ENCODE measurements around the gene ATP1B1. TPM values are rescaled to one million over a fixed set of nuclear protein-coding genes. Genes with fewer than 3 reads are reported as not detected.
A peak's percentile ranks its signal among the peaks of the same experiment; 100 is the strongest.

ATP1B1 gene
- total and polyA plus RNA-seq, 2 of the 13 experiments (the other 11 are each of a cell fraction or from before 2014, with no cell fraction given), result 134 to 135 TPM

DNA sequence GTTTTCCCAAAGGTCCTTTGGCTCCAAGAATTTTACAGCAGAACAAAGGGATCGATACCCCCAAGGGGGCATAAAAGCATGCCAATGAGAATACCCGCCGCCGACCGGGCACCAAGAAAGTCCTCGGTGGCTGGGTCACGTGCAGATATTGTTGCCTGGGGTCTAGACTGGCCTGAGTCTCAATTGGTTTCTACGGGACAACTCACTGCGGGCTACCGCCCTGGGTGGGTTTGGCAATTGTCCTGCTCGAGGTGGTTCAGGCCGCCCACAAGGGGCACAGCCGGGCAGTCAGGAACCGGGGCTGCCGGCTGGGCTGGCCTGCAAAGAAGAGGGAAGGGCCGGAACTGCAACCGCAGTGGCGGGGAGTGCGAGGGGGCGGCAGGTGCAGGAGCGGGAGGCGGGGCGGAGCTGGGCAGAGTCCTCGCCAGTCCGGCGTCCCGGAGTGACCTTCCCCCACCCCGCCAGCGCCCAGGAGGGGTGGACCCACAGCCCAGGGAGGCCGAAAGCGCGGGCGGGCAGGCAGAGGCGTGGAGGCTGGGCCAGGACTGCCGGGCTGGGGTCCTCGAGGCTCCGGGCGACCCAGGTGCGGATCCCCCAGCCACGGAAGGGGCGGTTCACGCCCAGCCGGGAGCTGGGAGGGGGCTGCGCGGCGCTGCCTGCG, 926 bp upstream of the ATP1B1 start (continued):
- TF ChIP-seq ZBTB21 (CRISPR knock-in tag; IDR thresholded peaks at IDR 0.05), result peak; percentile 22; the same call in 1 of the 2 replicates
- TF ChIP-seq RARA (CRISPR knock-in tag; IDR thresholded peaks at IDR 0.05), result peak; percentile 62
- TF ChIP-seq HOXA9 (CRISPR knock-in tag; IDR thresholded peaks at IDR 0.05; ENCODE audit: borderline replicate concordance), result no peak
- TF ChIP-seq KLF13 (CRISPR knock-in tag; IDR thresholded peaks at IDR 0.05), result no peak
- TF ChIP-seq, protein P1, sequence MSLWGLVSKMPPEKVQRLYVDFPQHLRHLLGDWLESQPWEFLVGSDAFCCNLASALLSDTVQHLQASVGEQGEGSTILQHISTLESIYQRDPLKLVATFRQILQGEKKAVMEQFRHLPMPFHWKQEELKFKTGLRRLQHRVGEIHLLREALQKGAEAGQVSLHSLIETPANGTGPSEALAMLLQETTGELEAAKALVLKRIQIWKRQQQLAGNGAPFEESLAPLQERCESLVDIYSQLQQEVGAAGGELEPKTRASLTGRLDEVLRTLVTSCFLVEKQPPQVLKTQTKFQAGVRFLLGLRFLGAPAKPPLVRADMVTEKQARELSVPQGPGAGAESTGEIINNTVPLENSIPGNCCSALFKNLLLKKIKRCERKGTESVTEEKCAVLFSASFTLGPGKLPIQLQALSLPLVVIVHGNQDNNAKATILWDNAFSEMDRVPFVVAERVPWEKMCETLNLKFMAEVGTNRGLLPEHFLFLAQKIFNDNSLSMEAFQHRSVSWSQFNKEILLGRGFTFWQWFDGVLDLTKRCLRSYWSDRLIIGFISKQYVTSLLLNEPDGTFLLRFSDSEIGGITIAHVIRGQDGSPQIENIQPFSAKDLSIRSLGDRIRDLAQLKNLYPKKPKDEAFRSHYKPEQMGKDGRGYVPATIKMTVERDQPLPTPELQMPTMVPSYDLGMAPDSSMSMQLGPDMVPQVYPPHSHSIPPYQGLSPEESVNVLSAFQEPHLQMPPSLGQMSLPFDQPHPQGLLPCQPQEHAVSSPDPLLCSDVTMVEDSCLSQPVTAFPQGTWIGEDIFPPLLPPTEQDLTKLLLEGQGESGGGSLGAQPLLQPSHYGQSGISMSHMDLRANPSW (CRISPR knock-in tag; IDR thresholded peaks at IDR 0.05; ENCODE audit: borderline replicate concordance), result peak; percentile 36; the same call in 1 of the 2 replicates
- TF ChIP-seq, protein P2, sequence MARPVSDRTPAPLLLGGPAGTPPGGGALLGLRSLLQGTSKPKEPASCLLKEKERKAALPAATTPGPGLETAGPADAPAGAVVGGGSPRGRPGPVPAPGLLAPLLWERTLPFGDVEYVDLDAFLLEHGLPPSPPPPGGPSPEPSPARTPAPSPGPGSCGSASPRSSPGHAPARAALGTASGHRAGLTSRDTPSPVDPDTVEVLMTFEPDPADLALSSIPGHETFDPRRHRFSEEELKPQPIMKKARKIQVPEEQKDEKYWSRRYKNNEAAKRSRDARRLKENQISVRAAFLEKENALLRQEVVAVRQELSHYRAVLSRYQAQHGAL (CRISPR knock-in tag; IDR thresholded peaks at IDR 0.05; ENCODE audit: not compliant biosample characterization), result no peak
- TF ChIP-seq PCBP1 (IDR thresholded peaks at IDR 0.05; ENCODE audit: borderline replicate concordance, low read depth, low read length), result peak; percentile 74; the same call in 1 of the 2 replicates
- no peak; the same call in 1 of the 2 replicates for TF ChIP-seq ZNF205 (CRISPR knock-in tag; IDR thresholded peaks at IDR 0.05)
- TF ChIP-seq ZNF747 (CRISPR knock-in tag; IDR thresholded peaks at IDR 0.05; ENCODE audit: borderline replicate concordance), result no peak; the same call in 1 of the 2 replicates
- peak; percentile 57; the same call in 1 of the 2 replicates for TF ChIP-seq TBX3 (IDR thresholded peaks at IDR 0.05; ENCODE audit: borderline replicate concordance)
- TF ChIP-seq, protein P3, sequence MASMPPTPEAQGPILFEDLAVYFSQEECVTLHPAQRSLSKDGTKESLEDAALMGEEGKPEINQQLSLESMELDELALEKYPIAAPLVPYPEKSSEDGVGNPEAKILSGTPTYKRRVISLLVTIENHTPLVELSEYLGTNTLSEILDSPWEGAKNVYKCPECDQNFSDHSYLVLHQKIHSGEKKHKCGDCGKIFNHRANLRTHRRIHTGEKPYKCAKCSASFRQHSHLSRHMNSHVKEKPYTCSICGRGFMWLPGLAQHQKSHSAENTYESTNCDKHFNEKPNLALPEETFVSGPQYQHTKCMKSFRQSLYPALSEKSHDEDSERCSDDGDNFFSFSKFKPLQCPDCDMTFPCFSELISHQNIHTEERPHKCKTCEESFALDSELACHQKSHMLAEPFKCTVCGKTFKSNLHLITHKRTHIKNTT (CRISPR knock-in tag; IDR thresholded peaks at IDR 0.05), result no peak
- no peak for TF ChIP-seq ZNF749 (CRISPR knock-in tag; IDR thresholded peaks at IDR 0.05; ENCODE audit: borderline replicate concordance)
- TF ChIP-seq GFI1 (CRISPR knock-in tag; IDR thresholded peaks at IDR 0.05; ENCODE audit: borderline replicate concordance), result peak; percentile 60
- no peak; the same call in 1 of the 2 replicates for TF ChIP-seq ZNF431 (CRISPR knock-in tag; IDR thresholded peaks at IDR 0.05; ENCODE audit: borderline replicate concordance, low read depth)
- 0 out of 2 replicates have a peak, but pooled peaks have one; percentile 87 for TF ChIP-seq ZFP36L1 (CRISPR knock-in tag; IDR thresholded peaks at IDR 0.05)
- TF ChIP-seq, protein P4, sequence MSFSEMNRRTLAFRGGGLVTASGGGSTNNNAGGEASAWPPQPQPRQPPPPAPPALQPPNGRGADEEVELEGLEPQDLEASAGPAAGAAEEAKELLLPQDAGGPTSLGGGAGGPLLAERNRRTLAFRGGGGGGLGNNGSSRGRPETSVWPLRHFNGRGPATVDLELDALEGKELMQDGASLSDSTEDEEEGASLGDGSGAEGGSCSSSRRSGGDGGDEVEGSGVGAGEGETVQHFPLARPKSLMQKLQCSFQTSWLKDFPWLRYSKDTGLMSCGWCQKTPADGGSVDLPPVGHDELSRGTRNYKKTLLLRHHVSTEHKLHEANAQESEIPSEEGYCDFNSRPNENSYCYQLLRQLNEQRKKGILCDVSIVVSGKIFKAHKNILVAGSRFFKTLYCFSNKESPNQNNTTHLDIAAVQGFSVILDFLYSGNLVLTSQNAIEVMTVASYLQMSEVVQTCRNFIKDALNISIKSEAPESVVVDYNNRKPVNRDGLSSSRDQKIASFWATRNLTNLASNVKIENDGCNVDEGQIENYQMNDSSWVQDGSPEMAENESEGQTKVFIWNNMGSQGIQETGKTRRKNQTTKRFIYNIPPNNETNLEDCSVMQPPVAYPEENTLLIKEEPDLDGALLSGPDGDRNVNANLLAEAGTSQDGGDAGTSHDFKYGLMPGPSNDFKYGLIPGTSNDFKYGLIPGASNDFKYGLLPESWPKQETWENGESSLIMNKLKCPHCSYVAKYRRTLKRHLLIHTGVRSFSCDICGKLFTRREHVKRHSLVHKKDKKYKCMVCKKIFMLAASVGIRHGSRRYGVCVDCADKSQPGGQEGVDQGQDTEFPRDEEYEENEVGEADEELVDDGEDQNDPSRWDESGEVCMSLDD (CRISPR knock-in tag; IDR thresholded peaks at IDR 0.05; ENCODE audit: borderline replicate concordance), result 0 out of 2 replicates have a peak, but pooled peaks have one; percentile 13
- TF ChIP-seq NR2F6 (IDR thresholded peaks at IDR 0.05), result no peak
- TF ChIP-seq NR2F6 (CRISPR knock-in tag; IDR thresholded peaks at IDR 0.05), result peak; percentile 78
- TF ChIP-seq ZKSCAN8 (CRISPR knock-in tag; IDR thresholded peaks at IDR 0.05; ENCODE audit: borderline replicate concordance), result 0 out of 2 replicates have a peak, but pooled peaks have one; percentile 58
- peak; percentile 75 for TF ChIP-seq ARNT2 (CRISPR knock-in tag; IDR thresholded peaks at IDR 0.05; ENCODE audit: low read depth)
